Endodermal cell (in vitro differentiated cells): ENCODE results near the gene DCAF11. TPM values are rescaled to one million over a fixed set of nuclear protein-coding genes. Genes with fewer than 3 reads are reported as not detected.

Experiments
- DNase-seq: peaks from one replicate; pipeline ENCODE4 v3.0.0-alpha.2; 2017
- H3K27ac ChIP-seq: 2 replicates; pipeline ENCODE4 v1.5.1; 2013; ENCODE audit warnings: mild to moderate bottlenecking, low read depth, low read length, moderate library complexity
- H3K27me3 ChIP-seq: 2 replicates; pipeline ENCODE4 v1.6.1; 2013; ENCODE audit warnings: mild to moderate bottlenecking, low read length, moderate library complexity; ENCODE audit not compliant: insufficient read depth, control insufficient read depth, poor library complexity, severe bottlenecking
- H3K36me3 ChIP-seq: 2 replicates; pipeline ENCODE4 v1.7.0; 2013; ENCODE audit warnings: mild to moderate bottlenecking, low read length, moderate library complexity; ENCODE audit not compliant: control insufficient read depth, insufficient read depth
- H3K4me1 ChIP-seq: one replicate; pipeline ENCODE4 v1.7.0; 2013; ENCODE audit warnings: low read length; ENCODE audit not compliant: control insufficient read depth, insufficient read depth
- H3K4me3 ChIP-seq: 2 replicates; pipeline ENCODE4 v1.5.1; 2013; ENCODE audit warnings: mild to moderate bottlenecking, low read length, moderate library complexity
- H3K9ac ChIP-seq: 2 replicates; pipeline ENCODE4 v1.6.1; 2013; ENCODE audit warnings: mild to moderate bottlenecking, low read length, moderate library complexity; ENCODE audit not compliant: poor library complexity, severe bottlenecking; ENCODE audit errors: extremely low read depth
- H3K9me3 ChIP-seq: 2 replicates; pipeline ENCODE4 v1.6.1; 2013; ENCODE audit warnings: mild to moderate bottlenecking, low read length, moderate library complexity; ENCODE audit not compliant: control insufficient read depth
- H3K27ac Mint-ChIP-seq: 2 replicates; pipeline ENCODE4 v1.8.0; 2020; ENCODE audit warnings: mixed read lengths
- H3K27me3 Mint-ChIP-seq: 2 replicates; pipeline ENCODE4 v1.8.0; 2021; ENCODE audit warnings: mild to moderate bottlenecking, mixed read lengths; ENCODE audit not compliant: insufficient read depth
- H3K36me3 Mint-ChIP-seq: 2 replicates; pipeline ENCODE4 v1.8.0; 2020; ENCODE audit warnings: low read depth, mixed read lengths
- H3K4me1 Mint-ChIP-seq: 2 replicates; pipeline ENCODE4 v1.8.0; 2020; ENCODE audit warnings: mixed read lengths
- H3K4me3 Mint-ChIP-seq: 2 replicates; pipeline ENCODE4 v1.8.0; 2020; ENCODE audit warnings: mild to moderate bottlenecking, moderate library complexity, mixed read lengths
- H3K9me3 Mint-ChIP-seq: 2 replicates; pipeline ENCODE4 v1.8.0; 2020; ENCODE audit warnings: mild to moderate bottlenecking, mixed read lengths
- WGBS, 2 experiments: methylation state at CpG; one replicate each; pipeline versions ENCODE4 v1.1.5 to v1.1.7; 2013; ENCODE audit warnings: missing lambda C conversion rate in 2 of 2, mixed read lengths in 1 of 2; ENCODE audit not compliant: insufficient coverage in 1 of 2, insufficient read length in 1 of 2; 5-methylcytosine and 5-hydroxymethylcytosine counted together
- total RNA-seq, 2 donors: library from RNA; stranded (reverse); fragmentation: NEBNext Ultra II Directional in 1 of 2; extraction: Animal tissue kit (Norgen Biotek cat#: 25700) in 1 of 2; gene quantifications; 2 replicates in 1 of 2; 3 replicates in 1 of 2; pipeline ENCODE4 v1.2.1, GENCODE V29; 2021
- TF ChIP-seq, protein P1 (sequence below): fragments of 200-600 bp; sonication (generic); conservative IDR thresholded peaks from 2 replicates; pipeline ENCODE4 v1.5.0; 2021; ENCODE audit warnings: antibody characterized with exemption, mild to moderate bottlenecking

DCAF11 gene
- total RNA-seq, 2 donors from 2014 or later, result 71.1 to 72.2 TPM

DNA sequence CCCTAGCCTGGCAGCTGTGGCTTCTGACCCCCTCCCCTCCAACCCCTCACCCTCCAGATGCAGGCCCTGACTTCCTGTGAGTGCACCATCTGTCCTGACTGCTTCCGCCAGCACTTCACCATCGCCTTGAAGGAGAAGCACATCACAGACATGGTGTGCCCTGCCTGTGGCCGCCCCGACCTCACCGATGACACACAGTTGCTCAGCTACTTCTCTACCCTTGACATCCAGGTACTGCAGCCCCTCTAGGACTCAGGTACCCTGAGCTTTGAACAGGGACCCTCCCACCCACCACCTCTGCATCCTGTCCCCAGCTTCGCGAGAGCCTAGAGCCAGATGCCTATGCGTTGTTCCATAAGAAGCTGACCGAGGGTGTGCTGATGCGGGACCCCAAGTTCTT lies 40.5 kb downstream of the DCAF11 start:
- Histone ChIP-seq H3K36me3 (peaks cover 69% of the 10 kb centered on the region), H3K4me1 (no peaks in the 10 kb centered on the region), H3K27me3 (no peaks in the 10 kb centered on the region), H3K9me3 (no peaks in the 10 kb centered on the region), H3K4me3 (no peak overlapping the region), H3K27ac (no peak overlapping the region), H3K9ac (no peak overlapping the region)
- no peak overlapping the region for H3K4me3 Mint-ChIP-seq
- TF ChIP-seq, protein P1, sequence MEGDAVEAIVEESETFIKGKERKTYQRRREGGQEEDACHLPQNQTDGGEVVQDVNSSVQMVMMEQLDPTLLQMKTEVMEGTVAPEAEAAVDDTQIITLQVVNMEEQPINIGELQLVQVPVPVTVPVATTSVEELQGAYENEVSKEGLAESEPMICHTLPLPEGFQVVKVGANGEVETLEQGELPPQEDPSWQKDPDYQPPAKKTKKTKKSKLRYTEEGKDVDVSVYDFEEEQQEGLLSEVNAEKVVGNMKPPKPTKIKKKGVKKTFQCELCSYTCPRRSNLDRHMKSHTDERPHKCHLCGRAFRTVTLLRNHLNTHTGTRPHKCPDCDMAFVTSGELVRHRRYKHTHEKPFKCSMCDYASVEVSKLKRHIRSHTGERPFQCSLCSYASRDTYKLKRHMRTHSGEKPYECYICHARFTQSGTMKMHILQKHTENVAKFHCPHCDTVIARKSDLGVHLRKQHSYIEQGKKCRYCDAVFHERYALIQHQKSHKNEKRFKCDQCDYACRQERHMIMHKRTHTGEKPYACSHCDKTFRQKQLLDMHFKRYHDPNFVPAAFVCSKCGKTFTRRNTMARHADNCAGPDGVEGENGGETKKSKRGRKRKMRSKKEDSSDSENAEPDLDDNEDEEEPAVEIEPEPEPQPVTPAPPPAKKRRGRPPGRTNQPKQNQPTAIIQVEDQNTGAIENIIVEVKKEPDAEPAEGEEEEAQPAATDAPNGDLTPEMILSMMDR, result no peak
- H3K4me1 Mint-ChIP-seq, result no peaks in the 10 kb centered on the region
- no peak for DNase-seq
- H3K9me3 Mint-ChIP-seq, result no peaks in the 10 kb centered on the region
- no peaks in the 10 kb centered on the region for H3K27me3 Mint-ChIP-seq
- no peak overlapping the region for H3K27ac Mint-ChIP-seq
- H3K36me3 Mint-ChIP-seq, result peaks cover 72% of the 10 kb centered on the region
- WGBS, 2 experiments, result 93 to 99% methylated on average over 8 to 10 of the region's 10 CpGs

DNA sequence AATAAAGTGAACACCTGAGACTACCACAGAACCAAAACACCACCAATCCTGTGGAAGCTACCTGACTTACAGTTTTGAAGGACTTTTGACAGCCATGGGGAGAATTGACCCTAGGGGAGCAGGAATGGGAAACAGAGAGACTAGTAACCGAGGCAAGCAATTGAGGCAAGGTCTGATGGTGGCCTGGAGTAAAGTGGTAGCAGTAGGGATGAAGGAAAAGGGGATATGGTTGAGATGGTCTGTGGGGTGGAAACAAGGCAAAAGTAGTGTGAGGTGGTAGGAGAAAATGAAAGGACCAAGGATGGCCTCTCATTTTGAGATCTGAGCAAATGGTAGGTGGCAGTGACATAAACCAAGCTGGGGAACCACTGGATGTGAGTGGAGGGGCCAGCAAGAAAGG lies 42.3 kb downstream of the DCAF11 start:
- H3K9me3 Mint-ChIP-seq, result no peaks in the 10 kb centered on the region
- H3K27ac Mint-ChIP-seq, result no peak overlapping the region
- no peak for DNase-seq
- H3K27me3 Mint-ChIP-seq, result no peaks in the 10 kb centered on the region
- no peaks in the 10 kb centered on the region for H3K9me3 ChIP-seq
- peaks cover 8% of the 10 kb centered on the region for H3K4me1 Mint-ChIP-seq
- H3K4me3 Mint-ChIP-seq, result no peak overlapping the region
- peaks cover 6% of the 10 kb centered on the region for H3K4me1 ChIP-seq
- TF ChIP-seq, protein P1, result no peak
- no peak overlapping the region for H3K9ac ChIP-seq
- WGBS, 2 experiments, result 93 to 100% methylated on average over 1 of the region's 1 CpG
- H3K36me3 Mint-ChIP-seq, result peaks cover 61% of the 10 kb centered on the region
- no peak overlapping the region for H3K27ac ChIP-seq
- no peak overlapping the region for H3K4me3 ChIP-seq
- no peaks in the 10 kb centered on the region for H3K27me3 ChIP-seq
- H3K36me3 ChIP-seq, result peaks cover 58% of the 10 kb centered on the region

GRCh38 chr14:24157331-24157730 lies 42.8 kb downstream of the DCAF11 start:
- DNase-seq, result no peak
- Histone ChIP-seq H3K27ac (no peak overlapping the region), H3K4me1 (peaks cover 6% of the 10 kb centered on the region), H3K4me3 (no peak overlapping the region), H3K27me3 (no peaks in the 10 kb centered on the region), H3K36me3 (peaks cover 54% of the 10 kb centered on the region), H3K9me3 (no peaks in the 10 kb centered on the region), H3K9ac (no peak overlapping the region)
- Mint-ChIP-seq H3K27ac (no peak overlapping the region), H3K4me1 (peaks cover 10% of the 10 kb centered on the region), H3K36me3 (peaks cover 62% of the 10 kb centered on the region), H3K4me3 (no peak overlapping the region), H3K9me3 (no peaks in the 10 kb centered on the region), H3K27me3 (no peaks in the 10 kb centered on the region)
- TF ChIP-seq, protein P1, result no peak
- 94 to 95% methylated on average over 10 to 12 of the region's 12 CpGs for WGBS, 2 experiments
